Bone marrow (tissue), 2 donors: ENCODE results near the gene SMAD3.

Source experiments
- DNase-seq, 2 donors: peaks; one replicate each; lab custom pipeline; 2025; lab: John Stamatoyannopoulos, UW

SMAD3 gene

DNA sequence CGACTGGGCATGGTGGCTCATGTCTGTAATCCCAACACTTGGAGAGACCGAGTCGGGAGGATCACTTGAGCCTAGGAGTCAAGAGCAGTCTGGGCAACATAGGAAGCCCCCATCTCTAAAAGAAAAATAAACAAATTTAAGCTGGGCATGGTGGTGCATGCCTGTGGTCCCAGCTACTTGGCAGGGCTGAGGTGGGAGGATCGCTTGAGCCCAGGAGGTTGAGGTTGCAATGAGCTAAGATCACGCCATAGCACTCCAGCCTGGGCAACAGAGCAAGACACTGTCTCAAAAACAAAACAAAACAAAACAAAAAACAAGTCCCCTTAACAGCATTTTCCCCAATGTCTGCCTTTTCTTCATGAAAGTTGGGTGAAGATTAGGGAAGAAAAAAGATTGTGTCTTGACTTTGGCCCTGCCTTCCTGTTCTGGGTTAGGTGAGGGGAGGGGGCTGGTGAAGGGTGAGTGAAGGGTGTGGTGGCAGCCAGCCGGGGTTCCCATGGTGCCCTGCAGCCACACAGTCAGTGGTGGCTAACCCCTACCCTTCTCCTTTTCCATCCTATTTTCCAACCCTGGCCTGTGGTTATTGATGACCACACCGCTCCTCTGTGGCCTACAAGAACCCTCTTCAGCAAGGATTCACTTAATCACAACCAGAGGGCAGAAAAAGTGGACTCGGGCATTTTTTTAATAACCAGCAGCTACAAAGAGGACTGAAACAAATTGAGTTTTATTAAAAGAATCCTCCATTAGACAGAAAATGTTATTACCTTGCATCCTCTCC, 28.4 kb upstream of the SMAD3 start:
- no peak for DNase-seq

DNA sequence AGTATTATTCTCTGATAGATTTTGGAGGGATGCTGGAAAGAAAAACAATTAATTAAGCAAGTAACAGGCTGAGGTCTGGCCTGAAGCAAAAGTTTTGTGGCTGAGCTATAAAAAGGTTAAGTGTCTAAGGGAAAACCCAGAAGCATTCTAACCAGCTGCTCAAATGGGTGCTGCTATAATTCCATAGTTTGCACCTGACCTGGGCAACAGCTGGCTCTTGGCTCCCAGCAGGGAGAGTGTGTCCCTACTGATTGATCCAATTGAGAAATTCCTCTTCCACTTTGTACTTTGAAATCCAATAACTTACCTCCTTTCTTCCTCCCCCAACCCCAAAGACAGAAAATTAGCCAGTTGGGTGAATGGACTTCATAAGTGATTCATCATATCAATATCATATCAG, 27.7 kb upstream of the SMAD3 start:
- DNase-seq: no peak

DNA sequence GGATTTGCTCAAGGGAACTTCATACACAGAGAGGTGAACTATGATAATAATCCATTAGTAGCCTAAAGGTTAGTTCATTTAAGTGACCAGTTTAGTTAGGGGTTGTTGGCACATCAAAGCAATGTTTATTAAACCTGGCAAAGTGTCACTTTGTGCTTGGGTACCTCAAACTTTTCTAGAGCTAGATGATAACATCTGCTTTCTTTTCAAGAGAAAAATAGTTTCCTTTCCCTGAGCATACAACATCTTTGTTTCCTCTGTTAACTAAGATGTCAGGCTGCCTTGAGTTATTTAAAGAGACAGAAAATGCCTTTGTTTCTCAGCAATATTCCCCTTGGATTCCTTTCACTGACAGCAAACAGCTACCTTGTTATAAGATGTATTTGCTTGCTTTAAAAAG, 26.7 kb upstream of the SMAD3 start:
- DNase-seq: no peak

DNA sequence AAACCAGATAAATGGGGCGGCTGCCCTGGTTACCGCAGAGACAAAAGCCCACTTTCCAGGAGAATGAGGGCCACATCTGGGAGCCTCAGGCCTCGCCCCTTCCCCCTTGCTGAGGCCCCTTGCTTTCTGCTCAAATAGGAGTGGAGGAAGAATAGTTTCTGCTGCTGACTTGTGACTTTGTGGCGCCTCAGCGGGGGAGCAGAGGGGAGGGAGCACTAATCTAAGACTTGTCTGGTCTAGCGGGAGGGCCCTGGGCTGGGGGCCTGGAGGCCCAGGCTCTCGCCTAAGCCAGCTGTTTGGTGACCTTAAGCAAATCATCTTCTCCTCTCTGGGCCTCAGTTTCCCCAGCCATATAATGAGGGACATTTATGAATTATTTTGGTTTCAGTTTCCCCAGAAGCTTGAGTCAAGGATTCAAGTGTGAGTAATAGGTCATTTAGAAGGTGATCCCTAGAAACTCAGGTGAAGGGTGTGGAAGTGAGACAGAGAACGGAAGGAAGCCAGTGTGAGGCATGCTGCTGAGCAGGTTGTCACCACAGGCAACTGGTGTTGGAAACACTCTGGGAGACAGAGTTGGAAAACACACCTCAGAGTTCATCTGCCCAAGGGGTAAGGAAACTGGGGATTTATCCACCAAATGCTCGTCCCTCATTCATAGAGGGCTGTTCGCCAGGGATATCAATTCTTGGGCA, 25.9 kb upstream of the SMAD3 start:
- no peak for DNase-seq

DNA sequence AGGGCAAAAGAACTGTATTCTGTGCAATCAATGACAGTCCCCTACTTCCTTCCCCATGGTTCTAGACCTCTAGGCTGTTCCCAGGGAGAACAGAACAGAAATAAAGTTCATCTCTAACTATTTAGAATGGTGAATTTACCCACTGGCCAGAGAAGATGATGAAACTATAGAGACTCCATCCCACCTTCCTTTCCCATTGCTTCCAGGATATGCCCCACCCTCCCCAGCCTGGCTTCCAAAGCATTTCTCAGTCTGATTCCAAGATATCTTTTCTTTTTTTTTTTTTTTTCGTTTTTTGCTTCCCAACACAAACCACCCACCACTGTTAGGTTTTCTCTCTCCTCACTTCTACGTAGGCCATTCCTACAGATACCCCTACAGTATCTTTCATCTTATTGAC, 25.1 kb upstream of the SMAD3 start:
- DNase-seq: no peak

DNA sequence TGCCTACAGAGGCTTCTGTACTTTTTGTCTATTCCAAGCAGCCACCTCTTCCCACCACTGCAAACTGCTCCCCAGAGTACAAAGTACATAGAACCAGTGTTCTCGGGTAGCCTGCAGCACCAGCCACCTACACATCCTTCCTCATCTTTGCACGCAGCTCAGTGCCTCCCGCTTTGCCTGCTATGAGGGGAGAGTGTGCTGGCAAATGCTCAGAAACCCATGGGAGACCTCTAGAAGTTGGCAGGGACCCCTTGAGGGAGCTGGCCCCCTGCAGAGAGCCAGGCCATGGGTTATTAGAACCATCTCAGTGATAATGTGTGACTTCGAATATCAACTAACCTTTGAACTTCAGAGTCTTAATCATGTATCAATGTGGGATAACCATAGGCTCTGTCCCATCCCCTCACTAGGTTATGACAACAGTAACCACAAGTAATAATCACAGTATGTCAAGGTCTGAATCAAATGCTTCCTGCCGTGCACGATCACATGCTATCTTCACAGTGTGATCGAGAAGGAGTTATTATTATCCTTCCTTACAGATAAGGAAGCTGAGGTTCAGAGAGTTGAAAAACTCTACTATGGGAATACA, 22.8 kb upstream of the SMAD3 start:
- DNase-seq: peak in 1 of 2 donors; percentile 52

DNA sequence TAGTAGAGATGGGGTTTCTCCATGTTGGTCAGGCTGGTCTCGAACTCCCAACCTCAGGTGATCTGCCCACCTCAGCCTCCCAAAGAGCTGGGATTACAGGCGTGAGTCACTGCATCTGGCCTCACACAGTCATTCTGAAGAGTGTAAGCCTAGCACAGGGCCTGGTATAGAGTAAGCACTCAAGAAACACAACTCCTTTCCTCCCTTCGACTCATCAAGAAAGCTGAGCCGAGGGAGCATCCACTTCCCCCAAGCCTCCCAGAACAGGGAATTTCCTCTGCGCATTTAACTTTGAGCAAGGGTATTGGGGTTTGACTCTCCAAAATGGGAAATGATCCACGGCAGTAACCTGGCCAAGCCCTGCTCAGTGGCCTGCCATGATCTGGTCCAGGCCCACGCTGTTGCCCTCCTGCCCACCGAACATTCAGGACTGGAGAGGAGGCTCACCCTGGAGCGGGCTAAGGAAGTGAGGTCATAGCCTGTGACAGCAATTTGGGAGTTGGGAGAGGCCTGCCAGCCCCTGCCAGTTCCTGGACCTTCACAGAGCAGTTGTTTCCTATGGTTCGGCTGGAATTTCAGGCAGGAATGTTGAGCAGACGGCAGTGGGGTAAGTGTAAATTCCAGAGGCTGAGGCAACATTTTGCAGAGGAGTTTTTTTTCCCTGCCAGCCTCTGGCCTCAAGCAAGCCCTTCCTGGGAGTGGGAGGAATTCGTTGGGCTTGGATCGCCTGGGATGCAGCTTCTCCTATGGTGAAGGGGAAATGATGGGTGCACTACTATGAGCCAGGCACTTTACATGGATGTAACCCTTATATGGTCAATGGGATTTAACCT, 21.2 kb upstream of the SMAD3 start:
- DNase-seq: no peak

DNA sequence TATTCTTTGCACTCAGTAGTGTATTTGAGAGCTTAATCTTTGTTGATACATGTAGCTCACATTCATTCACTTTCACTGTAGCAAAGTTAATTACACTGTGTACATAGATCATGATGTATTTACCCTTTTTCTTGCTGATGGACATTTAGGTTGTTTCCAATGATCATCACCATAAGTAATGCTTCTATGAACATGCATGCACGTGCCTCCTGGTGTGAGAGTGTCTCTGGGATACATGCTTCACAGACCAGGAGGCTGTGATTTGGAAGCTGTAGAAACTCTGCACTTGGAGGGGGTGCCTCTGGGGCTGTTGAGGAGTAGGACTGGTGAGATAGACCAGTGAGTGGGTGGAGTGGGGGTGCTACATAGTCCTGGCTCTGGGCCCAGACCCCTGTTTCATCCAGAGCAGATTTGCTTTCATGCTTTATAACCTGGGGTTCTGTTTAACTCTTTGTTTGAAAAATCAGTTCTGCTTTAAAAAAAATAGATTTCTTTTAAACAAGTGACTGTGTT, 18.2 kb upstream of the SMAD3 start:
- DNase-seq: no peak

DNA sequence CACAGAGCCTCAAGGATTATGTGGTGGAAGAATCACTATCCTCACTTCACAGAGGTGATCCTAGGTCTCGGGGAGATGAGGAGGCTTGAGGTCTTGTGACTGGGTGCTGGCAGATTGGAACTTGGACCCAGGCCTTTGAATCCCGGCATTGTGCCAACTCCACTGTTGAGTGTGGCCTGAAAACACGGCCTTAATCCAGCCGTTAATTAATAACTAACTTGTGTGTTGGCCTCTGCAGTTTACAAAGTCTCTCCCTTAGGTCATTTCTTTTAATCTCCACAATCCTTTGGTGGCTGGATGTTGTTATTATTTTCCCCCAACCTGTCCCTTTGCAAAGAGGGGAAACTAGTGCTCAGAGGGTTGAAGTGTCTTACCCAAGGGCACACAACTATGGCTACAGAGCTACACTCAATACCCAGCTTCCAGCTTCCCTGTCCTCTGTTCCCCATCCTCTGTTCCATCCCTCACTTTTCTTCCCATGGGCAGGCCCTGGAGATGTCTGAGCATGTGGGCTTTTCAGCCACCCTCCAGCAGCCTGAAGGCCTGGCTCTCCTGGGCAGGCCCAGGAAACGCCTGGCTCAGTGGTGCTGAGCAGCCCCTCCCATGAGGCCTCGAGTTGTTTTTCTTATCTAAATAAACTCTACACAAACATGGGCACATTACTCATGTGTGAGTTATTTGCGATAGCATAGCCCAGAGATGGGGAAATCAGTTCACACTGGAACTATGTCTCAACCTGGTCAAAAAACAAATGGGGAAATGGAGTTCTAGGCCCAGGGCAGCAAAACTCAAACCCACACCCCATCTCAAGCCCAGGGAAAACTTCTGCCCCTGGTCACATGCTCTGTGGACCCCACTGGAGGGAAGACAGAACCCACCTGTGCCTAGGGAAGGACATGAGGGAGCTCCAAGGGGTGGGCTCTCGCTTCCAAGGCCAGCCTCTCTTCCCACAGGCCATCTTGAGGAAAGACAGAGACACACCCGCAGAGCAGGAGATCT, 16.8 kb upstream of the SMAD3 start:
- DNase-seq: no peak

DNA sequence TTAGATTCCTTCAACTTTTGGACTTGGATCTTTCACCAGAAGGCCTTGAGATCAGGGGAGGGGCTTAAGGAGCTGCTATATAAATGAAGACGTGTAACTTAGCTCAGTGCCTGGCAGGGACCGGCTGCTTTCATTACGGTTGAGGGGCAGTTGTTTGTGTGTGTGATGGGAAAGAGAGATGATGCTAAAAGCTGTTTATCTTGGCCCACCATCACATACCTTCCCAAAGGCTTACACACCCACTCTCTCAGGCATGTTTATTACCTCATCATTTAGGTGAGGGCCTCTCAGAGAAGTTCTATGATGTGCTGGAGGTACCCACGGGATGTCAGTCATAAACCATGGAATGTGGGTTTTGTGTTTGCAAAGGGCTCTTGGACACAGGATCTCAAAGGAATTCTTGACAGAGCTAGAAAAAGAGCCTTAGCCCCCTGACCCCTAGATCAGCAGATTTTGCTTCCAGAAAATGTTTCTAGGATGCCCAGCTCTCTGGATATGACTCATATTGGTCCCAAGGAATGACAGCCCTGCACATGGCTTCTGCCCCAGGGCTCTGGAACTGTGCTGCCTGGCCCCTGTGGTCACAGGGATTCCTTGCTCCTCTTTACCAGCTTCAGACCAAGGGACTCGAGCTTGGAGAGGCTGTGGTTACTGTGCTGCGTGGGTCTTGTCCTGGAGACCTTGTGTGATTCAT, 15.9 kb upstream of the SMAD3 start:
- no peak for DNase-seq

DNA sequence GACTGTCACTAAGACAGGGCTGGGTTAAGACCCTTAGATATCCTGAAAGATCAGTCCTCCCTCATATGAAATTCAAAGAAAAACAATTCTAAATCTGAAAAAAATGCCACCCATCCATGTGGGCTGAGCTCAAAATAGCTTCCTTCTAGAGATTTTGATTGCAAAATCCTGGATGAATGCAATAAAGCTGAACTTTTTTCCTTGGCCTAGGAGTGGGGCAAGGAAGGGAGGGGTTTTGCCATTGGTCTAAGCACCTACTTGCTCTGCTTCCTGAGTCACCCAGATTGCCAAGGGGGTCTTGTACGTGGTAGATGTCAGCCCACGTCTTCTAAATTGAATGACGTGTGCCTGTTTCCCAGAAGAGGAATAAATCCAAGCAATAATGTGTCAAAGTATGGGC, 15.3 kb upstream of the SMAD3 start:
- DNase-seq: no peak

DNA sequence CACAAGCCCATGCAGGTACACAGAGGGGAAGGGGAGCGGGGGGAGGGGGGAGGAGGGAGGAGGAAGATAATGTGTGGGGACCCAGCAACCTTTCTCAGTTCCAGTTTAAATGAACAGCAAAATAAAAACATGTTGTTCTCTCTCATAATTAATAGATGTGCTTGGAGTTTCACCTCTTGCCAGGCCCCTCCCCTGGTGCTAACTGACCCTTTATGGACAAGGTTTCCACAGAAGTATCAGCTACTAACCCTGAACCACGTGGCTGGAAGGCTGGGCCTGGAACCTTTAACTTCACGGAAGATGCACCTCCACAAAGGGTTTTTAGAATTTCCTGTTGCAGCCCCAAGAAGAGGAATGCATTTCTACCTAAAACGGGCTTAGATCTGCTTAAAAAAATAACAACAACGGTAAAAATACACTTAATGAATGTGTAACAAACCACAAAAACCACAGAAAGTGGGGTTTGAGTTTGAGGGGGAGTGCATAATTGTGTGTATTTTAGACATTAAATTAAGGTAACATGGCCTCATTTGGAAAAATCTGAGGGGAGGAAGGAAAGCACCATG, 14.8 kb upstream of the SMAD3 start:
- DNase-seq: no peak

DNA sequence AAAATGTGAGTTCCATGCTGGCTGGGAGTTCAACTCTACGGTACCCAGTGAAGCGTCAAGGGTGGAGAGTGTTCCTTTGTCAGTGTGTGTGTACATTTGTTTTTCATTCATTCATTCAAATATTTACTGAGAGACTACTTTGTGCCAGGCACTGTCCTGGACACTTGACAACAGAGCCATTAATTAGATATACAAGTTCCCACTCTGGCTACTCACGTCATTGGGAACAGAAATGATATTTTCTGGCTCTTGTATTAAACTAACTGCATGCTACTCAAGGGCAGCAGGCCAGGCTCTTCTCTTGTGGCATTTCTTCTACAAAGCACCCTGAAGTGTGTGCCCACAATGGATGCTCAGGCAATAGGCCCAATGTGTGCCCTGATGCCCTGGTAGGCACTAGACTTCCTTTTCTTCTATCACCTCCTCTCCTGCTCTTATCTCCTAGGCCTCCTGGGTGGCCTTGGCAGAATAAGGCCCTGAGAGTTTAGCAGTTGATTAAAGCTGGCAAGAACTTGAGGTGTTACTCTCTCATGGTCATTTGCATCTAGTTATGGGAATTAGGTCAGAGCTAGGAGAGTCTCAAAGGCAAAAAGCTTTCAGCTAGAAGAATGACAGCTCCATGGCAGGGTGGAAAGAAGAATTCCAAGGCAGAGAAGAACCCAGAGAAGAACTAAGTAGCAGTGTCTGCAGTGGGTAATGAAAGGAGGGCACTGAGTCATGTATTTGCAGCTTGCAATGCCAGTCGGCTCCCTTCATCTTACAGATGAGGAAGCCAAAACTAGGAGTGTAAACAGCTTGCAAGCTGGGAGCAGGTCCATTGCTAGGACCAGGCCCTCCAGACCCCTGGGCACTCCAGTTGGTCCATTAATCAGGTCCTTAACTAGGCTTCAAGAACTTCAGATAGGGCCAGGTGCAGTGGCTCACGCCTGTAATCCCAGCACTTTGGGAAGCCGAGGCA, 14.0 kb upstream of the SMAD3 start:
- DNase-seq: no peak

DNA sequence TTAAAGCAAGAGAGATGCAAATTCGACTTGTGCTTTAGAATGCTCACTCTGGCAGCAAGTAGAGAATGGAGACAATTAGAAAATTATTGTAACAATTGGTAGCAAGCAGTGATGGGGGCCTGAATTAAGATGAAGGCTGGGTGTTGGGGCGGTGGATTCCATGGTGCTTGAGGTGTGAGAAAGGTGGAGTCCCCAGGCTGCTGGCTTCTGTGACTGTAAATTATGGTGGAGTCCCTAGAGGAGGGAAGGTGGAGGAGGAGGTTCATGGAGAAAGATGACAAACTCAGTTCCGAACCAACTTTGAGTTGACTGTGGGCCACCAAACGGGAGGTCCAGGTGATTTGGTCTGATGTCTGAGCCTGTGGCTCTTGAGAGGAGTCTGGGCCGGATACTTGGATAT, 10.7 kb upstream of the SMAD3 start:
- no peak for DNase-seq

DNA sequence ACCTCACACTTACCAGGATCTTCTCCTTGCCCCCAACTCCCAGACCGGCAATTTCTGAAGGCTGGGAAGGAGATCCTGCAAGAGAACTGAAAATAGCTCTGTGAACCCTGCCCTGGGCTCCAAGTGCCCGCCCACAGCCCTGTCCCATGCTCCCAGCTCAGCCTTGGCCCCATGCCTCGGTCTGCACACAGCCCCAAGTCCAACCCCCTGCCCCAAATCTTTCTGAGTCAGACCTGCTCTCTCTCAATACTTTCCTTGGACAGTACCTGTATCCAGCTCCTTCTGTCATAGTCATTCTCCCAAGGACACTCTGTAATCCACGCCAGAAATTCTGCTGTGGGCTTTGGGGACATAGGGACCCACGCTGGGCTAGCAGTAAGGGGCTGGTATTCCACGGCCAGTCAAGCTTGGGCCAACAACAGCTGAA, 6.3 kb upstream of the SMAD3 start:
- no peak for DNase-seq

DNA sequence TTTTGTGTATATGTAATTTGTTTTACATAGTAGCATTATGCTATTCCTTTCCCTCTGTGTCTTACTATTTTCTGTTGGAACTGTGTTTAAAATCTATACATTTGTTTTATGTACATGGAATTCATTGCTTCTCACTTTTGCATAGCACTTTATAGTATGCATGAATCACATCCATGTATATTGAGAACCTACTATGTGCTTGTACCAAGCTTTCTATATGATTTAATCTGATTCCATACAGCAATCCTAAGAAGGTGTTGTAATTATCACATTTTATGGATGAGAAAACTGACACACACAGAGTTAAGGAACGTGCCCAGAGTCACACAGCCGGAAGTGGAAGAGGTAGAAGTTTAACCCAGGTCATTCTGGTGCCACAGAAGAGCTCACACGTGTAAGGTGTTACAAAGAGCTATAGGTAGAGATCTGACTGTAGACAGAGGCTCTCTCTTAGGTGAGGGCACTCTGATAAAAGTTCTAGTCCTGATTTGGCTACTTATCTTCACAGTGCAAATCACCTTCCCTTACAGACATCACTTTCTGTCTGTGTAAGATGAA, 3.5 kb upstream of the SMAD3 start:
- DNase-seq: no peak

DNA sequence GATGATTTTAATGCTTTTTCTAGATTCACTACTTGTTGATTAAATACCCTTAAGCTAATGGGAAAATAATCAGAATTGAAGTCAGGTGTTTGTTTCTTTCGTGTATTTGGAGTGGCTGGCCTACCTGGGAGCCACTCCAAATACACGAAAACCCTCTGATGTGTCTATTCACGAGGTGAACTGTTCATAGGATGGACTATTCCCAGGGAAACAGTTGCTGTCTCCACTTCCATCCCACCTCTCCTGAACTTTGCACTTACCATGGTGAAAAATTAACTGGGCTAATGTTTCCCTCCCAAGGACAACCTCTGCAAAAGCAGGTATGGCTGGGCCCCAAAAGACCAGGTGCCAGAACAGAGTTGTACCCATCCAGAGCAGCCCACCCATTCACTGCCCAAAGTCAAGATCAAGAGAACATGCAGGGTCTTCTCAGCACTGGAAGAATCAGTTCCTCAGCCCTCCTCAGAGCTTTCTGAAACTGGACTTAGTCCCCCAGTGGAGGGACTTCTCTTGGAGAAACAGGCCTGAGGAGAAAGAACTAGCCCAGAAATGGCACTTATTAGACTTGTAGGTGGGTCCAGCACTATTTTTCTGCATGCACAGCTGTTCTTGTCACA, 2.9 kb upstream of the SMAD3 start:
- no peak for DNase-seq
